NCI-H1694 (cell line): ENCODE results near the gene PLA2G4F.
A peak's percentile ranks its signal among the peaks of the same experiment; 100 is the strongest.

Source experiments
- DNase-seq: peaks from one replicate; lab custom pipeline; 2025; lab: John Stamatoyannopoulos, UW

PLA2G4F gene

DNA sequence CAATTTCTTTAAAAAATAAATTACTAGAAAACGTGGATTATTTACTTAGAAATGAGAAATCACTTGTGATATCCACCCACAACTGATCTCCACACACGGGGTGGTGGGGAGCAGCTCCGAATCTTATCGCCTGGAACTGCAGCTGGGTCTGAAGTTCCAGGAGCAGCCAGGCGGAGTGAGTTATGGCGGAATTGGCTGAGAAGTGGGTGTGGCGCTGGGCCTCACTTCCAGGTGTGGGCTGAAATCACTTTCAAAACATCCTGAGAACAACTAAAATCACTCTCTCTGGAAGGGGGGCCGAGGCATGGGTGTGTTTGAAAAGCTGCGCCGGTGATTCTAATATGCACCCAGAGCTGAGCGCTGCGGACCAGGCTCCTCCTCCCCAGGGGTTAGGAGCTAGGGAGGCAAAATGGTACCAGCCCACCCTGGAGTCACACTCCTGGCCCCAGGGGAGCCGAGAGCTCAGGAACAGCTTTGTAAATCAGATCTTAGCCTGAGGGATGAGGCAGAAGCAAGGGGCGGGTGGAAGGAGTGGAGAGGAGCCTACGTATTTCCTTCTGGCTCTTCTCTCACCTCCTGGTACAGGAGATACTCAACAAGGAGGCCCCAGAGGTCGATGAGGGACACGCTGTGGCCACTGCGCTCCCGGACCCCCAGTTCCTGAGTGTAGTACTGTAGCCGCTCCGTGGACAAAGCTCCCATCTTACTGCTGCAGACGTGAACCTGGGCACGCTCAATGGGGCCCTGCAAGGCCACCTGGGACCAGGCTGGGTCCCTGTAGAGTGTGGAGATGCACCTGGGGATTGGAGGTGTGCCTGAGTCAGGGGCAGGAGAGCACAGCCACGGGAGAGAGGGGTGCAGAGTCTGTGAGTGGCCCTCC, 9.6 kb downstream of the PLA2G4F start:
- DNase-seq: no peak

DNA sequence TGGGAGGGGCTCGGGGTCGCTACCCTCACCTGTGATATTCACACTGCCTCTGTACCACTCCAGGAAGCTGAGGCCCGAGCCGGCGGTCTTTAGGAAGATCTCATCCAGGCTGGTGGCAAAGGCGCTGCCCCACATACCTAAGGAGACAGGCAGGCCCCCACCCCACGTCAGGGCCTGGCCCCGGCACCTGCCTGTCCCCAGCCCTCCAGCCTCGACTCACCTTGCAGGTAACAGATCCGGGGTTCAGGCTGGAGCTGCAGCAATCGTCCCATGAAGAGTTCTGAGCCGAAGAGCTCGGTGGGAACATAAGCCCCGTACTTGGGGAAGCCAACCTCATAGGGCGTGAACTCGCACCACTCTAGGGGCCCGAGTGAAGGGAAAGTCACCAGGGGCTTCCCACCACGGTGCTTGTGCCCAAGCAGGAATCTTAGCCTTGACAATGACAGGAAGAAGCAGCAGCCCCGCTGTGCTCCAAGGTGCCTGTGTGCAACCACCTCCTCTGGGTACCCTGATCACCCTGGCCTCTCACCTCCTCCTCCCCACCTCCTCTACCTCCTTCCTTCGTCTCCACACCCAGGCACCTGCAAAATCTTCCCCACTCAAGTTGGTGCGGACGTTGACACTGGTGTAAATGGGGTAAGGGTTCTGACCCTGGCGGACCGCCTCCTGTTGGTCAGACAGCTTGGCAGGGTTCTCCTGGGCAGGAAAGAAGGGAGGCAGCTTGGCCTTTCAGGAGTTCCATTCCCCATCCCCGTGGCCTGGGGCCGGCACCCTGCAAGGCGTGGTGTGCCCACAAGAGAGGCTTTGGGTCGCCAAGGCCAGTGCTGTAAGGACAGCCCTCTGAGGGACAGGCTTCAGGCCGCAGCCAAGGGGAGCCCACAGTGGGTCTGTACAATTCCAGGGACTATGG, 10.6 kb downstream of the PLA2G4F start:
- DNase-seq: no peak

DNA sequence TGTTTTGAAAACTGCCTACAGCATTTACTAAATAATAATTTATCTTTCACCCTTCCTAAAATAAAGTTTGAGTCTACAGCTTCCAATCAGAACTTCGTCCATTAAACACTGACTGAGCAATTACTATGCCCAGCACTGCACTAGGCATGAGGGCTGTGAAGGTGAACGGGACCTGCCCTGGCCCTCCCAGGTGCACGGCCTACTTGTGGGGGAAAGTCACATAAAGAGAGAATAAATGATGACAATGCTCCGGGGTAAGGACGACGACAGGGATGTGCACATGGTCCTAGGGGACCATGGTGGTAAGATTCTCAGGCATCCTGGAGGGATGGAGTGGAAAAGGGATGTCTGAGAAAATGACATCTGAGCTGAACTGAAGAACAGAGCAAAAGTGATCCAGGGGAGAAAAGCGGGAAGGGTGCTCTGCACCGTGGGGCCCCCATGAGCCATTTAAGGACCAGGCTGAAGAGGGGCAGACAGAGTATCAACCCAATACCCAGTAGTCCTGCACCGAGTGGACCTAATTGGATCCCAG, 11.5 kb downstream of the PLA2G4F start:
- DNase-seq: no peak

DNA sequence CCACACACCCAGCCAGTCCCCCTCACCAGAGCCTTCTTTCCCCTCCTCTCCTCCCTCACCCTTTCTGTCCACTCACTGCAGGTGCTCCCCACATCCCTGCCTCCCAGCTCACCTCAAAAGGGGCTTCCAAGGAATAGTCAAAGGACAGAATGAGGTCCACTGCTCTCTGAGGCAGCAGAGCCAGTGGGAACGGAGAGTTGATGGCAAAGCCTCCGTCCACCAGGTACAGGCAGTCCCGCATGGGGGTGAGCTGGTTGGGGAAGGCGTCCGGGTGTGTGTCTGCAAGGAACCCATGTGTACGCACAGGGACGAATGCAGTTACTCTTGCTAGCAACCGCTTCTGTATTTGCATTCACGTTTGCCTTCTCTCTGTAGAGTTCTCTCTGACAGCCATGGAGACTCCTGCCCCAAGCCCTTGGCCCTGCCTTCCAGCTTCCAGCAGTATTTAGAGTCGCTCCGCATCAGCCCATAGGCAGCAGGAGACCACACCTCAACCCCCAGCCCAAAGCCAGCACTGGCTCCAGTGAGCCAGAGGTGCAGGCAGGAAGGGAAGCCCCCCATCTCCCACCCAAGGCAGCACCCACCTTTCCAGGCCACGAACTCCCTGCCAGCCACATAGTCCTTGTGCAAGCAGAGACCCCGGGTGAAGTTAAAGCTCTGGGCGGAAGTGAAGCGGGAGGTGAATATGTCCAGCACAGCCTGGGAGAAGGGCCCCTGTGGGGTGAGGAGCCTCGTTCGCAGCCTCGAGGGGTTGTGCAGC, 12.4 kb downstream of the PLA2G4F start:
- no peak for DNase-seq

DNA sequence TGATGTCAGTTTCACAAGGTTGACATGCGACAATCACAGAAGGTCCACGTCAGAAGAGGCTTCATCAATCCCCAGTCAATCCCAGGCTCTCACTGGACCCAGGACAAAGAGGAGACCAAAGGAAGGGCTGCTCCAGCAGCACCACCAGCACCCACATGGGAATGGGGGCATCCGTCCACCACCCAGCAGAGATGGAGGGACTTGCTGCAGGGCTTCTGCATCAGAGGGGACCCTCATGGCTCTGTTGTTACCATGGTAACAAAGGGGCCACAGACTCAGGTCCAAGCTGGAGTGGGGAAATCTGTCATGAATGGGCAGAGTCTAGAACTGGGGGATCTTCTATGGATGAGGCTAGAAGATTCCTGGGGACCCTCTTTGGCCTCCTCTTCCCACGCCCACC, 13.1 kb downstream of the PLA2G4F start:
- no peak for DNase-seq

DNA sequence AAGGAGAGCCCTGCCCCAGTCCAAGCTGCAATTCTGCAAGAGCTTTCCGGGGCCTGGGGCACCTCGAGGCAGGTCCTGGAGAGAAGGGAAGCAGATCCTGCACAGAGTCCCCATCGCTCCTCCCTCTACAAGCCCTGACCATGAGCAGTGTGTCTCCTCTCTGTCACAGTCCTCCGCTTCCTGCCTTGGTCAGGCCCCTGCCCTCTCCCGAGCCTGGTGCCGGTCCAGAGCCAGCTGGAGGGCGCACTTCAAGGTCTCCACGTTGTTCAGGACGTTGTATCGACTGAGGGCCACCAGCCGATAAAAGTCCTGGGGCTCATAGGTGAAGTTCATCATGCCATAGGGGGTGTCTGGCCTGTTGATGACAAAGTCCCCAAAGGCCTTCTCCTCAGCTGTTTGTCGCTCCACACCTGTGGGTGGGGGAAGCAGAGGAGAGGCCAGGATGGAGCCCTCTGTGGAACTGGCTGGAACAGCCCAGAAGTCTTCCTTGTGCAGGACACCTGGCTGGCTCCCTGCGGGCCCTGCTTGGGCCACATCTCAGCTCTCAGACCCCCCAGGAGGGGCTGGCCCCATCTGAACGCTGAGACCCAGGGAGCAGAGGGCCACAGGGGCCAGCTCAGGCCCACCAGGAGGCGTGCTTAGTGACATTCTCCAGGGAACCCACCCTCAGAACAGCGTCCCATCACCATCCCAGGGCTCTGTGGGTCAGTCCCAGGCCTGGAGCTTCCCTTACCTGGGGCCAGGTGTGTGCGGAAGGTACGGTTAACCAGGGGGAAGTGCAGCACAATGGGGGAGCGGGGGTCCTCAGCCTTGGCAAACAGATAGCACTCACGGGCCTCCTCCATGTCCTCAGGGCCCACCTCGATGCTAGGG, 14.4 kb downstream of the PLA2G4F start:
- DNase-seq: no peak

DNA sequence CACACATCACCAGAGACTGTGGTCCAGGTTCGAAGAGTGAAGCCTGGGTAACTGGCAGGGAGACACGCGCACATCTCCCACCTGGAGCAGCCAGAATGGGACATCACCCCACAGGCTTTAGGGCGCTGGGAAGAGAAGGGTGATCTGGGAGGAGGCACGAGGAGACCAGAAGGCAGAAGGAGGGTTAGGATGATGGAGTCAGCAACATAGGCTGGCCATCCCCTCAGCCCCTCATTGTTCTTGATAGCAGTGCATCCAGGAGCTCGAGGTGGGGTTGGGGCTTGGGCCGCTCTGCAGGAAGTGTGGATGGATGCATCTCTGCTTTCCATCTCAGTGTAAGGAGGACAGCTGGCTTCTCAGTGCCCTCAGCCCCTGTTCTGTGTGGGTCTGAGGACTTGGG, 15.2 kb downstream of the PLA2G4F start:
- no peak for DNase-seq

DNA sequence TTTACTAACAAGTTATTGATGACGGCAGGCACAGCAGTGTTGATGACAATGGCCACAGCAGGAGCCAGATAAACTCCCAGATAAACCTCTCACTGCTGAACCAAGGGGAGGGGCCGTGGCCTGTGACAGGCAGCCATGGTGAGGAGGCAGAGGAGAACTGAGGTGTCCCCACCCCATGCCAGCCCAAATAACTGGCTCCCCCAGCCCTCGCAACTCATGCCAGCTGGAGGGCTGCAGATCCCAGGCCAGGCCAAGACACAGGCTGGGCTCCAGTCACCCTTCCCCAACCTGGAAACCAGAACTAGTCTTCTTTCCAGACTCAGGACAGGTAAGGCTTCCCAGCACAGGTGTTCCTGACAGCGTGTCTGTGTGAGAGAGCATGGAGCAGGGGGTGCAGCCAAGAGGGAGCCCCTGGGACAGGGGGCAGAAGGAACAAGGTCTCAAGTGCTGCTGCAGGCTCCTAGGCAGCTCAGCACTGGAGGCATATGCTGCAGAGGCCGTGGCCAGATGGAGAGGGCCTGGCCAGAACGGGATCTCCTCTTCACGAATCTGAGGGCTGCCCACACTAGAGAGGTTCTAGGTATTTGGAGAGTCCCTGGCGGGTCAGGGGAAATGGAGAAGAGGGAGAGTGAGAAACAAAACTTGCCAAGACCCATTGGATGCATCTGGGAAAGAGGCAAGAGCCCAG, 15.9 kb downstream of the PLA2G4F start:
- no peak for DNase-seq

DNA sequence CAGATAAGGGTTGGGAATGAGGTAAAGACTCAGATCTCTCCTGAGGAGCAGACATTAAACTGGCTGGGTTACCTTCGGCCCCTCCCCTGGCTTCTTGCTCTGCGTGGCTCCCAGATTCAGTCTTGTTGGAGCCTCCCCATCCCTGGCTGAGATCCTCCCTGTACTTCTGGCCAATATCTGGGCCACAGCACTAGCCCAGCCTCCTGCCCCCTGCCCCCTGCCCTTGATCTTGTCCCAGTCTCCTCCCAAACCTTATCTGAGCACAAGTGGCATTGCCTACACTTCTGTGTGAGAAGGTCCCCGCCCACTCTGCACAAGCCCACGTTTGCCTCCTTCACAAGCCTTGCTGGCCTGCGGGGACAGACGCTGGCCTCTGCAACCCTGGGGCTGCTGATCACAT, 16.8 kb downstream of the PLA2G4F start:
- DNase-seq: no peak

DNA sequence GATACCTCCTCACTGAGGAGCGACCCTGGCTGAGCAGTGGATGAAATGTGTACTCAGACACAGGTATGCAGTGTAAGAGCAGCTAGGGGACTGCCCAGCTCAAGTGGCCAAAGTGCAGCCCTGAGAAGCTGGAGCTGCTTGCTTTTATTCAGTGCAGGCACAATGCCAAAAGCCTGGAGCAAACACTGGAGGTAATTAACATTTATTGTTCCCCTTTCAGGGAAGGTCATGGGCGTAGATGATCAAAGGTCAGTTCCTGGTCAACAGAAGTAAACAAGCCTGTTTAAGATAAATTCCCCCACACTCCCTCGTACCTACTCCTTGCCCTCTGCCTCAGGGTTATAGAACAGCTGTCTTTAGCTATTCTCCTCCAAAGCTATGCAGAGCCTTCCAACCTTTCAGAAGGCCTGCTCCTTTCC, 17.5 kb downstream of the PLA2G4F start:
- DNase-seq: no peak

DNA sequence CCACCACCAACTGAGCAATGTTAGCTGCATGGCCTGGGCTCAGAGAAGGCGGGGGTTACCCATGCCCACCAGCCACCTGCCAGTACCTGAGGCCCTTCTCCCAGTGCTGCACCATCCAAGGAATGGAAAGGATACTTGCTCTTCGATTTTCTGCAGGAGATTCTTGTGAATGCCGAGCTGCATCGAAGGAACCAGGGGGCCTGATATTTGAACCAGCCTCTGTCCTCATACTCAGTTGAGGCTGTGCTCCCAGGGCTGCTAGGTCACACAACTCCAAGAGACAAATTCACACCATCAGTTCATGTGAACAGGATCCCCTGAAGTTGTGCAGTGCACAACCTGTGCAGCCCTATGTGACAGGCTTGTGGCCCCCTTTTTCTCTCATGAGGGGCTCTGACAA, 18.0 kb downstream of the PLA2G4F start:
- no peak for DNase-seq

DNA sequence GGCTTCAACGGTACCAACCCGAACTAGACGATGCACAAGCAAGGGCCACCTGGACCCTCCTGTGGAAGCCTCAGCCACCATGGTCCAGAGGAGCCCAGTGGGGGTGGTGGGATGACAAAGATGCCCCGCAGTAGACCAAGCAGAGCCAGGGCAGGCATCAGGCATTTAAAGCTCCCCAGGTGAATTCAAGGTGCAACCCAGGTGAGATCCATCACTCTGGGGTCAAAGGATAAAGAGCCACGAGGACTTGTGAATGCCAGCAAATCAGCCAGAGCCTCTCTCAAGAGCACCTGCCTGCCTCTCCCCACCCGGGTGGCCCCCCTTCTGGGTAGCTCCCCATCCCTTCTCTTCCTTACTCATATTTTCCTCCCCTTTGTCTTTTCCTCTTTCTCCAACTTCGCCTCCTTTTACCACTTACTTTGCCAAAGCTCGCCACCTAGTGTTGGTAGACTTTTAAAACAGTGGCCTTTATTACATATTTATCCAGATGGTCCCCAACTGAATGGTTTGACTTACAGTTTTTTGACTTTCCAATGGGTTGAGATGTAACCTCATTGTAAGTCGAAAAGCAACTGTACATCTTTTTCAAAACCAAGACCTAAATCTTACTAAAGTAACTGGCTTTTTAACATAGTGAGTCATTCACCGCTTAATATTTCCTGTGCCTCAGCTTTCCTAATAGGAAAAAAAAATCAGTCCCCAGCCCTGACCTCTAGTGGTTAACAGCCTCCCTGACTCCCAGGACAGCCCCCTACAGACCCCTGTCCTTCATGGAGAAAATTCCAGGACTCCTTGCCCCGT, 18.8 kb downstream of the PLA2G4F start:
- DNase-seq: peak; percentile 56

DNA sequence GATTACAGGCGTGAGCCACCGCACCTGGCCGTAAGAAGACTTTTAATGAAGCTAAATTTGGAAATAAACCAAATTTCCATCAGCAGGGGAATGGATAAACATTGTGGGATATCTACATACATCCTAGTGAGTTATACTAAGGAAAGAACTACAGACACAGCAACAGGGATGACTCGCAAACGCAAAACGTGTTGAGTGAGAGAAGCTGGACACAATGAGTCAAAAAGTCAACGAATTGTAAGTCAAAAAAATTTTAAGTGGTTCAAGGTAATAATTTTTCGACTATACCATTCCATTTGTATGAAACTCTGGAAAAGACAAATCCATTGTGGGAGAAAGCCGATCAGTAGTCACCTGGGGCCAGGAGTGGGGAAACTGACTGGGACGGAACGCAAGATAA, 19.9 kb downstream of the PLA2G4F start:
- no peak for DNase-seq

DNA sequence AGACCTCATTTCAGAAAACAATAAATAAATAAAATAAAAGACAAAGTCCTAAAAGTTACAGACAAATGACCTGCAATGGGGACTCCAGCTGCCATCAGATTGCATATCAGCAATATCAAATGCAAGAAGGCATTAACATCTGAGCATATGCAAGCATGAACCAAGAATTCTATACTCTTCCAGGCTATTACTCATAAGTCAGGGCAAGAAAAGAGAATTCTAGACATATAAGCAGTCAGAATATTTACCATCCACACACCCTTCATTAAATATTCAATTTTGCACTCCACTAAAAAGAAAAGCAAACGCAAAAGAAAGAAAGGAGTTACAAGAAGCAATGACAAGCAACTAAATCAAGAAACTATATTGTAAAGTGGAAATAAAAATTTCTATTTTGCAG, 21.1 kb downstream of the PLA2G4F start:
- DNase-seq: no peak

DNA sequence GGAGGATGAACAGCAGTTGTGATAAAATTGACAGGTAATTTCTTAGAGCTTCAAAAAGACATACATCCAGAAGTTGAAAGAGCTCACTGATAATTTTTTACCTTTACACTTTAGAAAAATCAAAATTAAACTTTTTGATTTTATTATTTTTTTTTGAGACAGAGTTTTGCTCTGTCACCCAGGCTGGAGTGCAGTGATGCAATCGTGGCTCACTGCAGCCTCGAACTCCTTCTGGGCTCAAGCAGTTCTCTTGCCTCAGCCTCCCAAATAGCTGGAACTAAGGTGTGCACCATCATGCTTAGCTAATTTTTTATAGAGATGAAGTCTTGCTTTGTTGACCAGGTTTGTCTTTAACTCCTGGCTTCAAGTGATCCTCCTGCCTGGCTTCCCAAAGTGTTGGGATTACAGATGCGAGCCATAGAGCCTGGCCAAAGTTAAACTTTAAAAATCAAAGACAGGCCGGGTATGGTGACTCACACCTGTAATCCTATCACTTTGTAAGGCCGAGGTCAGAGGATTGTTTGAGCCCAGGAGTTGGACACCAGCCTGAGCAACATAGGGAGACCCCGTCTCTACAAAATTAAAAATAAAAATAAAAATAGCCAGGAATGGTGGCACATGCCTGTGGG, 21.7 kb downstream of the PLA2G4F start:
- DNase-seq: no peak

DNA sequence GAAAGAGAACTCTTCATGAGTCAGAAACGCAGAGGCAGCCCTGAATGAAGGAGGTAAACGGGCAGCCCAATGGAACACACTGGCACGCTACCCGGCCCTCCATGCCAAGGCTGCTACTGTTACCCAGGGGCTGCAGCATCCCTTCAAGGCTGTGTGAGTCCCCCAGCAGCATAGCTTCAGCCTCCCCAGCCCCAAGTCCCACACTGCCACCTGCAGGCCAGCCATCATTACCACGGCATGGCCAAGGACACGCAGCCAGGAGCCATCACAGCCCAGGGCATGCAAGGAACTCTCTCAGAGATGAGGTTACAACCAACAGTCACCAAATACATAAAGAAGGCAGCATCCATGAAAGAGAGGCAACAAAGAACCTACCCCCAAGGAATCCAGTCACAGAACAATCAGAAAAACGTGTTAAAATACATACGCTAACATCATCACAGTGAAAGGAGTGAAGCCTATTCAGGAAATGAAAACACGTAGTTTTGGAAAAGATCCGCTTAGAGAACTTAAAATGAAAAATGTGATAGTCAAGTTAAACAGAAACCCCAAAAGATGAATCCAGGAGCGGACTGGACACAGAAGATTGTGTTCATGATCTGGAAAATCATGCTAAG, 22.4 kb downstream of the PLA2G4F start:
- DNase-seq: peak; percentile 51

DNA sequence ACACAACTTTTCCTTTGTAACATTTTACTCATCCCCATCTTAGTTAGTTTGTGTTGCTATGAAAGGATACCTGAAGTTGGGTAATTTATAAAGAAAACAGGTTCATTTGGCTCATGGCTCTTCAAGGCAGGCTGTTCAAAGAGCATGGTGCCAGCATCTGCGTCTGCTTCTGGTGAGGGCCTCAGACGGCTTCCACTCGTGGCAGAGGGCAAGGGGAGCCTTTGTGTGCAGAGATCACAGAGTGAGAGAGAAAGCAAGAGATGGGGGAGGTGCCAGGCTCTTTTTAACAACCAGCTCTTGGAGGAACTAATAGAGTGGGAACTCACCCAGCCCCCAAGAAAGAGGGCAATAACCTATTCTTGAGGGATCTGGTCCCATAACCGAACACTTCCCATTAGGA, 23.1 kb downstream of the PLA2G4F start:
- DNase-seq: no peak
